ENCODE data around the gene PARP16.

DNA sequence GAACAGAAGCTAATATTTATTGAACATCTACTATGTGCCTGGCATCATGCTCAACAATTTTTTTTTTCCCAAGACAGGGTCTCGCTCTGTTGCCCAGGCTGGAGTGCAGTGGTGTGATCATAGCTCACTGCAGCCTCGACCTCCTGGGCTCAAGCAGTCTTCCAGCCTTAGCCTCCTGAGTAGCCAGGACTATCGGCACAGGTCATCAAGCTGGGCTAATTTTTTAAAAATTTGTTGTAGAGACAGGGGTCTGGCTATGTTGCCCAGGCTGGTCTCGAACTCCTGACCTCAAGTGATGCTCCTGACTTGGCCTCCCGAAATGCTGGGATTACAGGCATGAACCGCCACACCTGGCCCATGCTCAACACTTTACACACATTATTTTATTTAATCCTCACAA lies 39.7 kb downstream of the PARP16 start:
- TF ChIP-seq, protein P1, sequence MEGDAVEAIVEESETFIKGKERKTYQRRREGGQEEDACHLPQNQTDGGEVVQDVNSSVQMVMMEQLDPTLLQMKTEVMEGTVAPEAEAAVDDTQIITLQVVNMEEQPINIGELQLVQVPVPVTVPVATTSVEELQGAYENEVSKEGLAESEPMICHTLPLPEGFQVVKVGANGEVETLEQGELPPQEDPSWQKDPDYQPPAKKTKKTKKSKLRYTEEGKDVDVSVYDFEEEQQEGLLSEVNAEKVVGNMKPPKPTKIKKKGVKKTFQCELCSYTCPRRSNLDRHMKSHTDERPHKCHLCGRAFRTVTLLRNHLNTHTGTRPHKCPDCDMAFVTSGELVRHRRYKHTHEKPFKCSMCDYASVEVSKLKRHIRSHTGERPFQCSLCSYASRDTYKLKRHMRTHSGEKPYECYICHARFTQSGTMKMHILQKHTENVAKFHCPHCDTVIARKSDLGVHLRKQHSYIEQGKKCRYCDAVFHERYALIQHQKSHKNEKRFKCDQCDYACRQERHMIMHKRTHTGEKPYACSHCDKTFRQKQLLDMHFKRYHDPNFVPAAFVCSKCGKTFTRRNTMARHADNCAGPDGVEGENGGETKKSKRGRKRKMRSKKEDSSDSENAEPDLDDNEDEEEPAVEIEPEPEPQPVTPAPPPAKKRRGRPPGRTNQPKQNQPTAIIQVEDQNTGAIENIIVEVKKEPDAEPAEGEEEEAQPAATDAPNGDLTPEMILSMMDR (IDR thresholded peaks at IDR 0.05) = no peak
- no peak for TF ChIP-seq POLR2A (IDR thresholded peaks at IDR 0.05)

Measured in Peyer's patch (tissue), 4 donors.